ENCODE results near the gene ZMIZ1.

The ZMIZ1 gene

DNA sequence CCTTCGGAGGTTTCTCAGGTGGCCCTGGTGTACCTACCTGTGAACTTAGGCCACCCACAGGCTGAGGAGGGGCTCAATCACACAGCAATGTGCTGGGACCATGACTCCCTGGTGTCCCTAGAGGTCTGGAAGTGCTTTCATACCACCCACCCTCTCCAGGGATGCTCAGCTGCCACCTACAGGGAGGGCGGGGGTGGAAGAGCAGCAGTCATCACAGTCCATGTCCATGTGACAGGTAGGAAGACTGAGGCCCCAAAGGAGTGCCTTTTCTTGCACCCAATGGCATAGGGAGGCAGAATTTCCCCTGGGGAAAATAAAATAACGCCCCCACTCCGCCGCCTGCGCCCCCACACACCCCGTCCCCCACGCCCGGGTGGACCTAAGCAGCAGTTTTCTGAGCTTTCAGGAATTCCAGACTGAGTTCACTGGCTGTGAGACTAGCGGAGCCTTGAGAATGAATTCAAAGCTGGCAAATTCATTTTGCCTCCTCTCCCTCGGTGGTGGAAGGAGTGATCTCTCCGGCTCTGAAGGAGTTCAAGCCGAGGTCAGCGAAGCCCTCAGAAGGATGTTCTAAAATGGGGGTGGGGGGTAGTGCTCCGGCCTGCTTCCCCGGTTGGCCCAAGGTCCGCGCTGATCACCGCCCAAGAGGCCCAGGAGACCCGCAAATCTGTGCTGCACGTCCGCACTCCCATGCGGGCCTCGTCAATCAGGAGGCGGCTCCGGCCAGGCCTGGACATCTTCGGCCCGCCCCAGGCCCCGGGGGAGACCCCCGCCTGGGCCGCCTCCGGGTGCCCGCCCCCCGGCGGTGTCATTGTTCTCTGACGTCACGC lies 2.1 kb upstream of the ZMIZ1 start:
- DNase-seq: peak in 1 of 2 donors; percentile 80

DNA sequence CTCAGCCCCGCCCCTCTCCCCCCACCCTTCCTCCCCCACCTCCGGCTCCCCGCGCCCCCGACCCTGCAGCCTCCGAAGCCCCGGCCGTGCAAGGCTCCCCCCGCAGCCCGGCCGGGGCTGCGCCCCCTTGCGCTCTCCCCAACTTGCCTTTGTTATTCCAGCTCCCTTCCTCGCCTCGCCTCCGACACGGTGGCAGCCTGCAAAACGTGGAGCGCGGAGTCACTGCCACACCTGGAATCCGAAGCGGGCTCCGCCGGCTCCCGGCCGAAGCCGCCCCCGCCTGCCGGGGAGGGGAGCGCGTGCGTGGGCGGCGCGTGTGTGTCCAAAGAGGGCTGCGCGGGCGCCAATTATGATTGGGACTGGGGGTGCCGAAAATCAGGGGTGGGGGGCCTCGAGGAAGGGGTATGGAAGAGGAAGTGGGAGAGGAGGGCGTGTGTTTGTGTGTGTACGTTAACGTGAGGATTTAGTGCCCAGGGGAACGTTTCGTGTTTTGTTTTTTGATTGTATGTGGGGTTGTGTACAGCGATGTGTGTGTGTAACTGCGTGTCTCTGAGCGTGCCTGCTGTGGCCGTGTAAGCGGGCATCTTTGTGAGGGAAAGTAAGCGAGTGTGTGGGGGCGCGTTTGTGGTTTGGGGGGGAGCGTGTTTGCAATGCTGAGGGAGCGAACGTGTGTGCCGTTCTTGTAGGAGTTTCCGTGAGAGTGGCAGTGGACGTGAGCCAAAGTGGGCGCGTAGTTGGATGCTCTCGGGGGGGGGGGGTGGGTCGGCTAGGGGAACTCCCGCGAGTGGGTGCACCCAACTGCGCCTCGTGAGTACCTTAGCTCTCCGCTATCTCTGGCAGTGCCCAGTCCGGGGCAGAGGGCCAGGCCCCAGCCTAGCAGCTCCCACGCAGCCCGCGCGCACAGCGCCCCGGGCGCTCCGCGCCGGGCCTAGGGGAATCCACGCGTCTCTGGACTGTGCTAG lies 1.2 kb upstream of the ZMIZ1 start:
- DNase-seq: peak; percentile 69 to 91

DNA sequence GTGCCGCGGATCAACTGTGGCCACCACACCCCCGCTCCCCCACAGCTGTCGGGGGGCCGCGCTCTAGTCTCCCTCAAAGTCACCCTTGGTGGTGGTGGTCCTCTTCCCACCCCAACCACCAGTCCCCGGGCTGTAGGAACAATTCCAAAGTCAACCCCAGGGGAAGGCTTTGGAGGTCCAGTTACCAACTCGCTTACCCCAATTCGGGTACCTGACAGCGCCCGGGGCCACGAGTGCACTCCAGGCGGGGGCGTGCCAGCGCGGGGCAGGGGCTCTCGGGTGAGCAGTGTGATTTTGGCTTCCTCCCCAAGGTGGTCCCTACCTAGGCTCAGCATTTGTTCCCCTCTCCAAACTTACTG lies 584 bp upstream of the ZMIZ1 start:
- DNase-seq: no peak

DNA sequence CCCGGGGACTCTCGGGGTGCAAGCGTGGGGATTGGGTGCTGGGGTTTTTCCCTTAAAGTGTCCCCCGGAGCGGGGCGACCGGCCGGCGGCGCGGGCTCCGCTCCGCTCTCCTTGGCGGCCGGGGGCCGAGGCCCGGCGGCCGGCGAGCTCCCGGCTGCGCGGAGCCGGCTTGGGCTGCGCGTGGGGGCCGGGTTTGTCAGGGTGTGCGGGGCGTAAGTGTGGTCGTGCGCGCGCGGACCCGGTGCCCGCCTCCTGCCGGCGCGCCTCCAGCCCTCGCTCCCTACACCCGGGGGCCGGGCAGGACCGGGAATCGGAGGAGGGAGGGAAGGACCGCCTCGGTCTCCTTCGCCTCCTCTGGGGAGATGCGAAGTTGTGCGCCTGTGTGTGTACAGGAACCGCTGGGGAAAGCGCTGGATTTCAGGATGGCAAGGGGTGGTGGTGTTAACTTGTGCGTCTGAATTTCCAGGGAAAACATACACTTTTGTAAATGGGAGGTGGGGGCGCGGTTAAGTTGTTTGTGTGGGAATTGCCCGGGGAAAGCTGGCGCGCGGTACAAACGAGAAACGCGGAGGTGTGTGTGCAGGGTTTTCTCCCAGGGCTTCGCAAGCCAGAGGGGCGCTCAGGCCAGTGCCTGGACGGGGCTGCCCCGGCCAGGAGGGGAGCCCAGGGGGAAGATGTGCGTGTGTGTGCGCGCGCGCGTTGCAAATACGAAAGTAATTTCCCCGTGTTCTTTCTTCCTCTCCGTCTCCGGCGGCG lies 737 bp downstream of the ZMIZ1 start:
- DNase-seq: peak; percentile 73 to 94

DNA sequence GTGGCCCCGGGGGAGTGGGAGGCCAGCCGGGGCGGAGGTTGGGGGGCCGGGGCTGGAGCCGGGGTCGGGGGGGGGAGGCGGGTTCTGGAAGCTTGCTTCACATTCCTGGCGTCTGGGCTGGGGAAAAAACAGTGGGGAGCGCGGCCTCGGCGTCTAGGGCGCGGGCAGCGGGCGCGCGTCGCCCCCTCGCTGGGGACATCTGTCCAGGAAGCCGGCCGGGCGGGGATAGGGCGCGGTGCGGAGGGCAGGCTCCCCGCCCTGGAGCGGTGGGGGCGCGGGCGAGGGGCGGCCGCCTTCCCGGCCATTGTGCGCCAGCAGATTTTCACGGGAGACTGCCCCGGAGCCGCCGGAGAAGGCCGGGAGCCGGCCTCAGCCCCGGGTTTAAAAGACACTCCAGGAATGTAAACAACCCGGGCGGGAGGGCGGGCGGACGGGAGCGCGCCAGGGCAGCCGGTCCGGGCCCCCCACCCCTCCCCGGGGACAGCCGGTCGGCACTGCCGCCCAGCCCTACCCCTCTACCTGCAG lies 1.4 kb downstream of the ZMIZ1 start:
- no peak for DNase-seq

DNA sequence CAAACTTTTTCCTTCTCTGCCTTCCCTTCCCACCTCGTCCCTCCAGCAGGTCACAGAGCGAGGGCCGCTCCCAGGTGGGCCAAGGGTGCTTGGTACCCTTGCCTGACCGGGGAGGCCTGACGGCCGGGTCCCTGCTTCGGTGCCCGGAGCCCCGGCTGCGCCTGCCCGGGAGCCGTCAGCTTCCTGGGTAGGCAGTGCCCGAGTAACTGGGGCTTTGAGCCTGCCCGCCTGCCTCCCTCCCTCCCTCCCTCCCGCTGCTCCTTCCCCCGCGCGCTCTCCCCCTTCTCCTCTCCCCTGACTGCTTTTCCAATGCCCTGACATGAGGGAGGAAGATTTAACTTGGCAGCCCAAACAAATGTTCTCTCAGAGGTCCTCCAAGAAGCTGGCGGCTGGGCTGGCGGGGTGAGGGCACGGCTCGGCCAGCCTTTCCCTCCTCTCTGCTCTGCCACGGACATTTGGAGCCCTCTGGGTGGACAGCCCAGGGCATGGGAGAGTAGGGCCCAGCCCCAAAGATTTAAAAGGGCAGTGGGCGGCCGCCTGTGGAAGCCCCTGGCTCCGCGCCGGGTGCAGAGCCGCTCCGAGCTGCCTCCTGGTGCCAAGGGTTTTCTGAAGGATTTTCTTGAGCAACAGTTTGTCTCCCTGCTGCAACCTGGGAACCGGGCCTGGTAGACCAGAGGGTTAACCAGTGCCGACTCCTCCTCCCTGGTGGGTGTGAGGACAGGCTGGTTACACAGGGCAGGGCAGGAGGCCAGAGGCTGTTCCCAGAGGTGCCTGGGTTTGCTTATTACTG lies 2.0 kb downstream of the ZMIZ1 start:
- DNase-seq: peak; percentile 75 to 93

DNA sequence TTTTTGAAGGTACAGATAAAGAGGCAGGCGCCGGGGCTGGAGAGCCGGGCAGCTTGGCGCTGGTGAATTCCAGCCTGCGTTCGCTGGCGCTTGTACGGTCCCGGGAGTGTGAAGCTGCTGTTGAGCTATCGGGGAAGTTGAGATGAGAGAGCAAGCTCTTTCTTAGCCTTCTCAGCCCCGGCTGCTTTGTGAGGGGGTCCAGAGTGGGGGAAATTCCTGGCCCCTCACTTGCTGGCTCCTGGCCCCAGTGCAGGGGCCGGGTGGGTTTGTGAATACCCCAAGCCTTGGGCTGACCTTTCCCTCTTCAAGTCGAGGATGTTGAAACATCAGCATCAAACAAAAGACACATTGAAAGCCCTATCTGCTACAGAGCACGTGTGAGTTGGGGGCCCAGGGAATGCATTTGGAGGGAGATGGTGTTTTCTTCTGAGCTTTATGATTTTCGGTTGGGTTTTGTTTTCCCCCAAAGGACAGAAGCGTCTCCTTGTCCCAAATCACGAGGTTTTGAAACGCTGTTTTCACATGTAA lies 2.7 kb downstream of the ZMIZ1 start:
- no peak for DNase-seq

DNA sequence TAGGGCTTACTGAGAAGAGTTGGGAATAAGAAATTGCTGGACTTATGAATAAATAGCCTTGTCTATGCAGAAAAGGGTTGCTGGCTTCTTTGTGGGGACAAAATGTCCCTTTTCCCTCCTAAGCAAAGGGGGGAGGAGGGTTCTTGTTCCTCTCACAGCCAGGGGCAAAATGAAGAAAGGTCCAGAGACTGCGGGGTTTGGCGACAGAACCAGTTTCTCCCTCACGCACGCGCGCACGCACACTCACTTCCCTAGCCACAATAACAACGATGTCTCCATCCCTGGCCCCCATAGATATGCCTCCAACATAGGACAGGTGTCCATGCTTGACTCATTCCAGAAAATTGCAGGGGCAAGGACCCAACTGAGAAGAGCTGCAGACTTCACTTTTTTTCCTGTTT lies 3.3 kb downstream of the ZMIZ1 start:
- DNase-seq: no peak

DNA sequence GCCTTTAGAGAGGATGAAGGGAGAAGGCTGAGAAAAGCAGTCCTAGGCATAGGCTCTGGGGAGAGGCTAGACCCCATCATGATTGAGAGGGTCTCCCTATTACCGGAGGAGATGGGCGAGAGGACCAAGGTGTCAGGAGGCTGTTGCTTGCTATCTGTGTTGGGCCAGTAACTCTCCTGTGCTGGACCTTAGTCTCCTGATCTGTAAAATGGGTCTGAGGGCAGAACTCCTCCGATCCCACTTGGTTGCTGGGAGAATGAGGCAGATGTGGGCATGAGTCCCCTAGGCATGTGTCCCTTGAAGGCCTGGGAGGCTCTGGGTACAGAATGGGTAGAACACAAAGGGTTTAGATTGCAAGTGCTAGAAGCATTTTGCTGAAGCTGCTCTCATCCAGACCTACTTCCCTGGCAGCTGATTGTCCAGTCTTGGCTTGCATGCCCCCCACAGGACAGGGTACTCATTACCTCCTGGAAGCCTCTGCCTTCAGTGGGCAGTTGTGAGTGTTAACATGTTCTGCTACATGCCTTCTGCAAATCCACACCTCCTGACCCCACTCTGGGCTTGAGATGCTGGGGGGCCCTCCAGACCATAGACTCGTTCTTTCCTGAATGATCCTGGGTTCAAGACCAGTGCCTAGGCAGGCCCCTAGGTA lies 4.4 kb downstream of the ZMIZ1 start:
- peak in 1 of 2 donors; percentile 35 for DNase-seq

DNA sequence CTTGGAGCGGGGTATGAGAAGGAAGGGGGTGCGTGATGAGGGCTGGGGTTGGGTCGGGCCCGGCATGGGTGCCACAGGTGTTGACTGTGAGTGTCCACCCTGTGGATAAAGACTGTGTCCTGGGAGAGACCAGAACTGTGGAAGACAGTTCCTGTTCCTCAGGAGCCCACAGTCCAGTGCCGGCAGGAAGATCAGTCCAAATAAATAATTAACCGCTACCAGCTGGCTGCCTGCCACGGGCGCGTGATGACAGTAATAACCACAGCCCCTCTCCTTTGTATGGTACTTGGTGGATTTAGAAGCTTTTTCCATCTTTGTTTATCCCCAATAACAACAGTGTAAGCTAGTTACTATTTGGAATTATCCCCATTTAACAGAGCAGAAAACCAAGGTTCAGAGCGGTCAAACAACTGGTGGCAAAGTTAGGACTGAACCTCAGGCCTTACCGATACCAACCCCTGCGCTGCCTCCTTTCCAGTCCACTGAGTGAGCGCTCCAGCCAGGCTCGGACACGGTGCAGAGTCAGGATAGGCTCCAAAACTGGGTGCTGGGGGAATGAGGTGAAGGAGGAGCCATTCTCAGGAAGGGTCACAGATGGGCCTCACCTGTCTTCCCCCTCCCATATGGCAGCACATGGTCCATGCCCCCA lies 5.1 kb downstream of the ZMIZ1 start:
- DNase-seq: no peak

DNA sequence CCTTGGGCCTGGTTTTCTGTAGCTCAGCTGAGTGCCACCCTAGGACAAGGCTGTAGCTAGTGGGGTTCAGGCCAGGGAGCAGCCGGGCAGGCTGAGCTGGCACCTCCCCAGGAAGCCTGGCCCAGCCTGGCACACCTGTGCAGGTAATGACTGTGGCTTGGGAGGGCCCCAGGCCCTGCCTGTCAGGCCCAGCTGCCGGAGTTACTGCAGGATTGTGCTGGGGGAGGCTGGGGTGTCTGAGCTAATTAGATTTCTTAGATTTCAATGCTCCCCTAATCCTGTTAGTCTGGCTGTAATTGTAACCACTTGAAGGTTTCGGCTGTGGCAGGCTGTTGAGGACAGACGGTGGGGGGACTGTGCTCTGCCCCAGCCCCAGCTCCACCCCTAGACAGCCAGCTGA lies 6.0 kb downstream of the ZMIZ1 start:
- no peak for DNase-seq

DNA sequence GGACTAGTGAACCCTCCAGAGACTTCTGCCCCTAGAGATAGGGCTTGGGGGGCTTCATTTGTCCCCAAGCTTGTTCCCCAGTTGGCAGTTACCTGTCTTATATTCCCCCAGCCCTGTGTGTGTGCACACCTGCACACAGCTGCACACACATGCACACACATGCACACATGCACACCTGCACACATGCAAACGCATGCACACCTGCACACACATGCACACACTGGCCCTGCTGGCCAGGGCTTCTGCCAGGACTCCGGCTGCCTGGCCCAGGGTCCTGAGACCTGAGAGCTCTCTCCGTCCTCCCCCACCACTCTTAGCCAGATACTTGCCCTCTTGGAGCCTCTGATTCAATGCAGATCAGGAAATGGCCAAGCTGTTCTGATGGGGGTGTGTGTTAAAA lies 6.7 kb downstream of the ZMIZ1 start:
- DNase-seq: no peak

DNA sequence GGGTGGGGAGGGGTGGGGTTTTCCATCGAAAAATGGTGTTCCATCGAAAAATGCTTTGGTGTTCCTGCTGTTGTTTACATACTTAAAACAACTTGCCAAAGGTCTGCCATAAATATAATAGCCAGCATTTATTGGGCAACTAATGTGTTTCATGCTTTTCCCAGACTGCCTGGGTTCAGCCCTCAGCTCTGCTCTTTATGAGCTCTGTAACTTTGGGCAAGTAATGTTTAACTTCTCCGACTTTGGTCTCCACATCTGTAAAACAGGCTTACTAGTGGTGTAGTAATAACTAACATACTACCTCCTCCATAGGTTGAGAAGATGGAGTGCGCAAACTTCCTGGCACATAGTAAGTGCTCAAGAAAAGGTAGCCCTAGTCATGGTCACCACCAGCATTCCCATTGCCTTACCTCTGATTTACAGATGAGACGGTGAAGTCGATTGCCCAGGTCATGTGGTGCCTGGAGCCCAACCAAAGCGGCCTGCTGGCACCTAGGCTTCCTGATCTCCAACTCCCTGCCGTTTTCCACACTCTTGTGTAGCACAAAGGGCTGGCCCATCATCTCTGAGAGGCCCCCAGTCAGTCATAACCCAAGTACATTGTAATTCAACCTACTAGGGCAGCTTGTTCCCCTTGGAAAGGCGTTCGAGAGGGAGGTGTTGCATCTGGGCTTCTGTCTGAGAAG lies 8.9 kb downstream of the ZMIZ1 start:
- DNase-seq: no peak

DNA sequence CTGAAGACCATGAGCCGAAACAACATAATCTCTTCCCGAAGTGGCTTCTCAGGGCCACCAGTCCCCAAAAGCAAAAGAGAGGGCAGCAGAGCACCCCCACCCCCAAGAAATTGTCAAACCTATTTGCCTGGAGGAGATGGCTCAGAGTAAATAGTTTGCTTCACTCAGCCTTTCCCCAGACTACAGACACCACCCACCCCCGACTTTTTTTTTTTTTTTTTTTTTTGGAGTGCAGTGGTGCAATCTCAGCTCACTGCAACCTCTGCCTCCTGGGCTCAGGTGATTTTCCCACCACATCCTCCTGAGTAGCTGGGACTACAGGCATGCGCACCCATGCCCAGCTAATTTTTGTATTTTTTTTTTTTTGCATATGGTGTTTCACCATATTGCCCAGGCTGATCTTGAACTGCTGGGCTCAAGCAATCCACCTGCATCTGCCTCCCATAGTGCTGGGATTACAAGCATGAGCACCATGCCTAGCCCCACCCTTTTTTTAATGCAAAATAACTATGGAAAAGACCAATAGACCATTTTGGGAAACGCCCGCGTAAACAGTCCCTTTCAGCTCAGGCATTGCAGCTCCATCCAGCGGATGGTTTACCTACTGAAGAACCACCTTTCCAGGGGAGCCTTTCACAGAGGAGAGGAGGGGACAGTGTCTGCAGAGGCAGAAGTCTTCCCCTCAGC lies 9.7 kb downstream of the ZMIZ1 start:
- DNase-seq: no peak

DNA sequence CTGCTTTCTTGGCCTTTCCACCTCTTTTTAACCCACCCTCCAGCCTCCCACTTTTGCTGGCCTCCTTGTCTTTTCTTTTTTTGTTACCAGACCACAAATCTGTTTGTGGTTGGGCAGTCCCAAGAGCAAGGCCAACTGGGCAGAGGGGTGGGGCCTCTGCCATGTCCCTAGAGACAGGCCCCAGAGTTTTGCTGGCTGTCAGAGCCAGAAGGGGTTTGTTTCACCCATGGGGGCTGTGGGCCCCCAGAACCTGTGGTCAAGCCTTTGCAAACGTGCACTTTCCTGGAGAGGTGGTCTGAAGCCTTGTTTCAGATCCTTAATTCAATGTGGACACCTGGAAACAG lies 10.3 kb downstream of the ZMIZ1 start:
- no peak for DNase-seq

DNA sequence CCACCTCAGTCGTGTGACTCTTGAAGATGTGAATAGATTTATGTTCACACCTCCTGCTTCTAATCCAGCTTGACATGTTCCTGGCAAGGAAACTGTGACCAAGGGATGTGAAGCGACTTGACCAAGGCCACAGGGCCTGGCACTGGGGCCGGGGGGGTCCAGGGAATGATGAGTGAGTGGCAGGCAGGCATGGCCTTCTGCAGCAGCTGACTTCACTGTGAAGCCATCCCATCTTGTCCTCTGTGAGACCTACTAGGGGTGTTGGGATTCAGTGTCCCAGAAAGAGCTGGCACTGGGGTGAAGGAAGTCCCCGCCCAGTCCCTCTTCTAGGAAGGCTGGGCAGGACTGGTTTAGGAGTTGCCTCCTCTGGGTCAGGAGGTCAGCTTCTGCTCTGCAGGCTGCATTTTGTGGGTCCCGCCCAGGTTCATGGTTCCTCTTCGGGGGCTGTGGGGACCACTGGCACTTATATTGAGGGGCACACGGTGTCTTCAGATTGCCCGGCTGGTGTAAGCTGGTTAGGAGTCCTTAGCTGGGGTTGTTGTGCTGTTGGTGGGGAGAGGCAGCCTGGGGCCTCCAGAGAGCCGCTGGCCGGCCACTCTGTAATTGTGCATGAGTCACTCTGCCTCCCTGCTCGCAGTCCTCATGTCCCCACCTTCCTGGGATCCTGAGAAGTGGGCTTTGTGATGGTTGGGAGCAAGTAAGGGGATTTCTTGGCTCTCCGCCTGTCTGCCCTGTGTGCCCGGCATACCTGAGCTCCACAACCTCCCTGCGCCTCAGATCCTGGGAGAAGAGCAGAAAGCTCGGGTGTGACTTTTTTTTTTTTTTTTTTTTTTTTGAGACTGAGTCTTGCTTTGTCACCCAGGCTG lies 11.0 kb downstream of the ZMIZ1 start:
- peak; percentile 48 to 52 for DNase-seq

DNA sequence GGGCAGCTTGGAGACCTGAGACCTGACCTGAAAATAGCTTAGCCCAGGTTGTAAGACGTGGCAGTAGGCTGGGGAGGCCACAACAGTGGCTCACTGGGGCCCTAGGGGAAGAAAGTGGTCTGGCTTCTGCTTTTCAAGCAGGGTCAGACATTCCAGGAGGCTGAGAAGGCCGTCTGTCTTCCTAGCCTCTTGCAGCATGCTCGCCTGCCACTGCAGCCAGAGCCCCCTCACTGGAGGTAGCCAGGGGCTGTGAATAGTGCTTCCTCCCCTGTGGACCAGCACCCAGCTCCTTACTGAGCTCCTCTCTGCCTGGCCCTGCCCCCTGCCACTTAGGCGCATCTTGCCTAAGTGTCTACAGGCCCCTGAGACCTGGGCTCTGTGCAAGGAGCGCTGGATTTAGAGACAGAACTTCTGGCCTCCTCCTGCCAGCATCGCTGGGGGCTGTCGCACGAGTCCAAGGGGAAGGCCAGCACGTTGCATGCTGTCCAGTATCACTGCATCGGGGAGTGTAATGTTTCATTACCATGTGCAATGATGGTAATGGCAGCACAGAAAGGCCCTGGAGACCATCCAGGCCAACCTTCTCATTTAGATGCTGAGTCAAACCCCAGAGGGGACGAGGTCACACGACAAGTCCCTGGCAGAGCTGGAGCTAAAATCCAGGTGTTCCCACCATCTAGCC lies 12.7 kb downstream of the ZMIZ1 start:
- DNase-seq: no peak

DNA sequence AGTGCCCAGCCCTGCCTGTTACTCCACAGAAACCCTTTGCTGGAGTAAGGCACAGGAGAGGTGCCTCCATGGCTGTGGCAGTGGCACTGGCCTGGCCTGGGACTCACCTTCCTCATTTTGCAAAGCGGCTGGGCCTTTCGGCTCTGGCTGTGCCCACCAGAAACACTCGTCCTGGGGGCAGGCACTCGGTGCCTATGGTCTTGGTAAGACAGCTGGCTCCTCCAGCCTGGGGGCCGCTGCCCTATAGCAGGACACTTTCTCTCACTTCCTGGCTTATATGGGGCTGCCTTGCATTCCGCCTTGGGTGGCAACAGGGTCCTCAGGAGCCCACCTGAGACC lies 13.2 kb downstream of the ZMIZ1 start:
- DNase-seq: no peak

Measured in inflammatory macrophage treated with lipopolysaccharide for 1 hour (primary cell).